Testis (tissue), 3 donors: Measurements from ENCODE around the gene PRKCA. TPM values are rescaled to one million over a fixed set of nuclear protein-coding genes. Genes with fewer than 3 reads are reported as not detected.
A peak's percentile ranks its signal among the peaks of the same experiment; 100 is the strongest.

Source experiments
- DNase-seq: peaks from one replicate; pipeline ENCODE4 v3.0.0-alpha.2; 2019
- H3K27ac ChIP-seq, 2 donors: fragments of 200-600 bp; sonication (generic); one replicate each; pipeline ENCODE4 v1.5.1; 2019
- H3K27me3 ChIP-seq: fragments of 200-600 bp; sonication (generic); one replicate; pipeline ENCODE4 v1.5.1; 2019
- H3K36me3 ChIP-seq: fragments of 200-600 bp; sonication (generic); one replicate; pipeline ENCODE4 v1.5.1; 2017; ENCODE audit warnings: low read depth; ENCODE audit errors: missing control alignments
- H3K4me1 ChIP-seq: fragments of 200-600 bp; sonication (generic); one replicate; pipeline ENCODE4 v1.5.1; 2019
- H3K4me3 ChIP-seq, 2 donors: fragments of 200-600 bp; sonication (generic); one replicate each; pipeline ENCODE4 v1.5.1; 2017 to 2019
- H3K9me3 ChIP-seq: fragments of 200-600 bp; sonication (generic); one replicate; pipeline ENCODE4 v1.5.1; 2017
- CTCF ChIP-seq, 3 experiments: fragments of 450-650 bp in 2 of 3; fragments of 200-600 bp in 1 of 3; sonication (generic) in 1 of 3; IDR thresholded peaks; one replicate each; pipeline ENCODE4 v1.5.1; 2016 to 2019; ENCODE audit warnings: antibody characterized with exemption in 3 of 3, mild to moderate bottlenecking in 2 of 3, moderate library complexity in 1 of 3
- POLR2A ChIP-seq: fragments of 450-650 bp; IDR thresholded peaks from one replicate; pipeline ENCODE4 v1.6.1; 2017; ENCODE audit warnings: antibody characterized with exemption, mild to moderate bottlenecking, moderate library complexity
- WGBS, 2 donors: methylation state at CpG; one replicate each; pipeline ENCODE4 v1.1.5; 2018; 5-methylcytosine and 5-hydroxymethylcytosine counted together
- intact Hi-C: fragments of 100-400 bp; cut with DNase I; formaldehyde crosslinking; loops from one replicate; pipeline ENCODE4 v1.15.1; 2023; ENCODE audit warnings: low total_unique reads
- polyA plus RNA-seq: library from polyadenylated mRNA; stranded (reverse); fragments of 350-450 nt; fragmentation: Illumina TruSeq; extraction: RNeasy Lipid Tissue Mini Kit (QIAGEN cat#74804); gene quantifications from one replicate; pipeline ENCODE4 v1.2.3, GENCODE V29; 2014; ENCODE audit warnings: low read depth, low replicate concordance; ENCODE audit not compliant: insufficient read depth
- total RNA-seq, 2 donors: library from RNA; depleted of rRNA; stranded (reverse); fragments of >200 nt; gene quantifications; one replicate each; pipeline ENCODE4 v1.2.3, GENCODE V29; 2016

The PRKCA gene
- total and polyA plus RNA-seq, 3 donors from 2014 or later: 6.8 to 22.9 (median 15.4) TPM

GRCh38 chr17:66733759-66734158 is 431.3 kb downstream of the PRKCA start:
- Histone ChIP-seq H3K4me3 (no peak overlapping the region), H3K9me3 (no peaks in the 10 kb centered on the region), H3K27me3 (no peaks in the 10 kb centered on the region), H3K4me1 (no peaks in the 10 kb centered on the region), H3K27ac (no peak overlapping the region), H3K36me3 (no peaks in the 10 kb centered on the region)
- TF ChIP-seq CTCF (IDR thresholded peaks at IDR 0.05) (no peak), POLR2A (no peak)
- intact Hi-C loops: loop anchor here (5.0 kb wide), 1 partner anchor 174 kb away; no protein-coding TSS in a partner anchor
- DNase-seq: no peak
- 85 to 95% methylated on average over 2 of the region's 2 CpGs for WGBS, 2 donors

GRCh38 chr17:66734186-66734943 is 432.0 kb downstream of the PRKCA start:
- H3K4me1 ChIP-seq: no peaks in the 10 kb centered on the region
- TF ChIP-seq POLR2A (no peak), CTCF (IDR thresholded peaks at IDR 0.05) (no peak)
- no peak overlapping the region for H3K4me3 ChIP-seq
- no peaks in the 10 kb centered on the region for H3K9me3 ChIP-seq
- no peak overlapping the region for H3K27ac ChIP-seq
- no peak for DNase-seq
- no peaks in the 10 kb centered on the region for H3K27me3 ChIP-seq
- no peaks in the 10 kb centered on the region for H3K36me3 ChIP-seq
- intact Hi-C loops: loop anchor here (5.0 kb wide), 1 partner anchor 173 kb away; no protein-coding TSS in a partner anchor
- WGBS, 2 donors: 82 to 92% methylated on average over 8 of the region's 8 CpGs

GRCh38 chr17:66737524-66737923 is 435.1 kb downstream of the PRKCA start:
- H3K27ac ChIP-seq: no peak overlapping the region
- no peaks in the 10 kb centered on the region for H3K9me3 ChIP-seq
- no peaks in the 10 kb centered on the region for H3K4me1 ChIP-seq
- TF ChIP-seq POLR2A (no peak), CTCF (IDR thresholded peaks at IDR 0.05) (no peak)
- no peaks in the 10 kb centered on the region for H3K27me3 ChIP-seq
- WGBS, 2 donors: 37 to 43% methylated on average over 12 of the region's 12 CpGs
- no peaks in the 10 kb centered on the region for H3K36me3 ChIP-seq
- intact Hi-C loops: no loop called here
- DNase-seq: peak; percentile 64
- H3K4me3 ChIP-seq: no peak overlapping the region

- Histone ChIP-seq H3K9me3 (no peaks in the 10 kb centered on the region), H3K36me3 (no peaks in the 10 kb centered on the region), H3K4me1 (no peaks in the 10 kb centered on the region), H3K27me3 (no peaks in the 10 kb centered on the region), H3K4me3 (no peak overlapping the region), H3K27ac (no peak overlapping the region)
- 75 to 93% methylated on average over 4 of the region's 4 CpGs for WGBS, 2 donors
- TF ChIP-seq POLR2A (no peak), CTCF (IDR thresholded peaks at IDR 0.05) (no peak)
- intact Hi-C loops: no loop called here
- no peak for DNase-seq
Observed at GRCh38 chr17:66738301-66738700, 435.9 kb downstream of the PRKCA start.

GRCh38 chr17:66739553-66739952 is 437.1 kb downstream of the PRKCA start:
- DNase-seq: no peak
- no peak overlapping the region for H3K4me3 ChIP-seq
- TF ChIP-seq POLR2A: no peak
- TF ChIP-seq CTCF (IDR thresholded peaks at IDR 0.05): no peak
- intact Hi-C loops: no loop called here
- 85 to 86% methylated on average over 8 of the region's 8 CpGs for WGBS, 2 donors
- H3K36me3 ChIP-seq: no peaks in the 10 kb centered on the region
- no peaks in the 10 kb centered on the region for H3K4me1 ChIP-seq
- no peaks in the 10 kb centered on the region for H3K9me3 ChIP-seq
- no peak overlapping the region for H3K27ac ChIP-seq
- no peaks in the 10 kb centered on the region for H3K27me3 ChIP-seq
